ENCODE data around the gene SPTBN5.

DNA sequence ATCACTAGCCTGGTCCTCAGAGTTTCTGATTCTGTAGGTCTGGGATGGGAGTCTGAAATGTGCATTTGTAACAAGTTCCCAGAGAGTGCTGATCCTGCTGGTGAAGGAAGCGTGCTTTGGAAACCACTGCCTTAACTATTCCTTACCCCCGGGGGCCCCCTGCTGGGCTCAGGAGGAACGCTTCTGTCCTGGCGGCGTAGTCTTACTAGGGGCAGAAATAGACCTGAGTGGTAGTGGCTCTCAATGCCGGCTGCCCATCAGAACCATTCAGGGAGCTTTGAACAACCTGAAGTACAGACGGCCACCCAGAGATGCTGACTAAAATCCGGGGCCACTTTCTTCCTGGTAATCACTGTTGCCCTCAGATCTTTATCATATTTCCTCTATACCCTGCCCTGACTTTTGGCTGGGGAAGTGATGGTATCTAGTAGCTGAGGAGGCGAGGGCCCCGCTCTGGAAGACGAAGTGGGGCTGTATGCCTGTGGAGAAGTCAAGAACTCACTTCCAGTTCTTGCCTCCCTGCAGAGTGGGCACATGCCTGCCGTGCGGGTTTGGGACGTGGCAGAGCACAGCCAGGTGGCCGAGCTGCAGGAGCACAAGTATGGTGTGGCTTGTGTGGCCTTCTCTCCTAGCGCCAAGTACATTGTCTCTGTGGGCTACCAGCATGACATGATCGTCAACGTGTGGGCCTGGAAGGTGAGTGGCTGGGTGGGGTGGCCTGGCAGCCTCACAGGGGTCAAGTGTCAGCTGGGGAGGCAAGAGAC, 82.2 kb downstream of the SPTBN5 start:
- TF ChIP-seq POLR2A (IDR thresholded peaks at IDR 0.05; ENCODE audit: low read length), result no peak
- no peak for TF ChIP-seq GATA1 (IDR thresholded peaks at IDR 0.05; ENCODE audit: low read depth, low read length)

Measured in erythroblast (primary cell).